GM21576 (cell line): ENCODE measurements around the gene SGPP1.
"Not testable (repeated sequence)": the region's sequence is repeated elsewhere in the genome, so short reads cannot be mapped to it uniquely, and the experiment has no call there.

Experiments used
- ATAC-seq: cut with Tn5 transposase; IDR thresholded peaks from one replicate; pipeline ENCODE4 v1.9.1; 2021; ENCODE audit warnings: mild to moderate bottlenecking, moderate library complexity; ENCODE audit not compliant: unreplicated experiment

The SGPP1 gene

DNA sequence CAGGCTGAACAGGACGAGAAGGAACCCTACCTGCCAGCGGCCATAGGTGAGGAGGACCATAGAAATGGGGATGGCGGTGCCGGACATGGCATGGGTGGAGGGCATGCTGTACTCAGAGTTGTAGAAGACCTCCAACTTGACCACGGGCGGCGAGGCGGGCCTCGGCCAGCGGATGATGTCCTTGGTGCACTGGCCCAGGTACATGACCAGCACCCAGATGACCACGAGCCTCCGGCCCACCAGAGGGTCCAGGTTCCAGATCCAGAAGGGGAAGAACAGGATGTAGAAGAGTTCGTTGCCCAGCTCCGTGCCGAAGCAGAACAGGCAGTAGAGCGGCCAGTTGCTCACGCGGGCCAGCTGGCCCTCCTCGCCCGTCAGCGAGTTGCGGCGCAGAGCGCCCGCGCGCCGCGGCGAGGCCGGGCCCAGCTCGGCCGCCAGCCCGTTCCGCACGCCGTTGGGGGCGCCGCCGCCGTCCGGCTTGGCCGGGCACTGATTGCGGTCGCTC lies 582 bp downstream of the SGPP1 start:
- ATAC-seq, result peak; percentile 35

DNA sequence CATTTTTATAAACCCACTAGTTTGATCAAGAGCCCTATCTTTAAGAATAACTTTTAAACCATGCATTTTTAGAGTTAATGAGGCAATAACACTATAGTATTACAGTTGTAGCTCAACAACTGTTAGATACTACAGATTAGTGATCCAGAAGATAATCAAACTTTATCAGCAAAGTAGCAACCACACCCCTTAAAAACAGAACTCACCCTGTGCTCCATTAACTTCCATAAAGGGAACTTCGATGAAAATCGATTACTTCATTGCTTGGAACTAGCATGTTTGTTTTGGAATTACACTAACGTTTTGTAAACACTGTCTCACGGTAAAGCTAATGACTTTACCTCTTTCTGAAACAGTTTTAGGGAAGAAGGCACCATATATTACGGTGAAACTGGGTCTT lies 1.4 kb downstream of the SGPP1 start:
- no peak for ATAC-seq

GRCh38 chr14:63725786-63726460 lies 1.9 kb downstream of the SGPP1 start:
- ATAC-seq, result no peak

GRCh38 chr14:63717702-63718101 lies 10.2 kb downstream of the SGPP1 start:
- ATAC-seq, result no peak

DNA sequence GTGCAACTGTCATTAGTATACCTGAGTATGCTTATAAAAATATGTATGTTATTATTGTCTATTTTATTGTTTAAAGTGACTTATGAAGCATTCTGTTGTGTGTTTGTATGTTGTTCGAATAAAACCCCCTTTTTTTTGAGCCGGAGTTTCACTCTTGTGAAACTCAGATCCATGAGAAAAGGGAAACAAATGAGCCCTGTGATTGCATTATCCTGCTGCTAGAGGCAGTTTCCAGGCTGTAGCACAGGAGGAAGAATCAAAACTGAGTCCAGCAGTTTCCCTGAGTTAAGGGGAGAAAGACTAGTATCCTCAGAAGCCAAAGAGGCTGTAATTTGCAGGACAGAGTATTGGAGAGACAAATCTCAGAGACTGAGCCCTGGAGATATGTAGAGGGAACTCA lies 12.5 kb downstream of the SGPP1 start:
- ATAC-seq, result no peak

DNA sequence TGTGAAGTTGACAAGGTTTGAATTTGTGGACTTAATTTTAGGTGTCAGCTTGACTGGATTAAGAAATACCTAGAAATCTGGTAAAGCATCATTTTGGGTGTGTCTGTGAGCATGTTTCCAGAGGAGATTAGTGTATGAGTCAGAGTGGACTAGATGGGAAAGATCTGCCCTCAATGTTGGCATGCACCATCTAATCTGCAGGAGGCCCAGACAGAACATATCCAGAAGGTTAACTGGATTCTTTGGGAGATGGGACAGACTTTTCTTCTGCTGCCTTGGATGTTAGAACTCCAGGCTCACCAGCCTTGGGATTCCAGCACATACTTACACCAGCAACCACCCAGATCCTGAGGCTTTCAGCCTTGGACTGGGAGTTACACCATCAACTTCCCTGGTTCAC lies 14.1 kb downstream of the SGPP1 start:
- ATAC-seq, result no peak

GRCh38 chr14:63713058-63713457 lies 14.8 kb downstream of the SGPP1 start:
- no peak for ATAC-seq

DNA sequence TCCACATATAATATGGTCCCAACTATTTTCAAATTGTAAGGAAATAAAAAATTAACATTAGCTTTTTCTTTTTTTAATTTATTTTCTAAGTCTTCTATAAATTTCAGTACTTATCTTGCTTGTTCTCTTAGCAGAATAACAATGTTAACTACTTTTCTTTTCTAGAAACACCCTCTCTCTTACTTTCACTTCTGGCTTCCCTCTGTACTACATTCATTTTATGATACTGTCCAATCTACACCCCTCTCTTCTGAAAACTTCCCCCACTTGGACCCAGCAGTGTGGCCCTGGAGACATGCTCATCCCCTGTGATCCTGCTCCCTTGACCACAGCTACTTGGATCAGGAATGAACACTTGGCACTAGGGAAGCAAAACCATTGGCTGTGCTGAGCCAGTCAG lies 15.7 kb downstream of the SGPP1 start:
- no peak for ATAC-seq

DNA sequence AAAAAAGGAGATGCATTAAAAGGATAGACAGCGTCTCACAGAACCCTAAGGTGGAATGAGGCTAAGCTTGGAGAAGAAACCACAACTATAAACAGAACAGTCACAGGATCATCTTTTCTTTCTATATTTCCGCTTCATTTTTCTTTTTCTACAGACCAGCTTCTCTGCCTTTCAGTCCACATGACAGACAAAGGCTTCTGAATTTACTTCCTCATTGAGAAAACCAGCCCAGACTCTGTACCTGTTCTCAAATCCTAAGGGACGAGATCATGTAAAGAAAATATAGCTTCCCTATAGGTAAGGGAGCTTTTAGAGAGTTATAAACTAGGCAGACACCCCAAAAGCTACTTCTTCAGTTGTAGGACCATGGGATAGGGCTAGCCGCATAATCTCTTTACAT lies 17.4 kb downstream of the SGPP1 start:
- no peak for ATAC-seq

DNA sequence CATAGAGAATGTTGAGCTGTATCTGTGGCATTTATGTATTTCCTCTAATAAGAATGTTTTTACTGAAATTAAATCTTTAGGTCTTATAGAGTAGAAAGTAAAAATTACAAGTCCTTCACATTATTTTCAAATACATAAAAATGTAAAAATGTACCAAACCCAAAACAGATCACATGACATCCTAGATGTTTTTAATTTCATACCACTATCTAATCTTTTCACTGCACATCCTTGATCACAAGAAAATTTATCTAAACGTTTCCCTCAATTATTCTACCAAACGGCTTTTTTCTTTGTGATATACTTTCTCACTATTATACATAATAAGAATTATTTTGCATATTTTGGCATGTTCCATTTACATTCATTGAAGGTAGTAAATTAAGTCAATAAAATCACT lies 18.3 kb downstream of the SGPP1 start:
- ATAC-seq, result no peak

- no peak for ATAC-seq
Measured at GRCh38 chr14:63707216-63707615, 20.6 kb downstream of the SGPP1 start.

GRCh38 chr14:63705561-63706070 lies 22.2 kb downstream of the SGPP1 start:
- ATAC-seq, result peak; percentile 45

GRCh38 chr14:63702530-63702929 lies 25.3 kb downstream of the SGPP1 start:
- not testable (repeated sequence) for ATAC-seq

DNA sequence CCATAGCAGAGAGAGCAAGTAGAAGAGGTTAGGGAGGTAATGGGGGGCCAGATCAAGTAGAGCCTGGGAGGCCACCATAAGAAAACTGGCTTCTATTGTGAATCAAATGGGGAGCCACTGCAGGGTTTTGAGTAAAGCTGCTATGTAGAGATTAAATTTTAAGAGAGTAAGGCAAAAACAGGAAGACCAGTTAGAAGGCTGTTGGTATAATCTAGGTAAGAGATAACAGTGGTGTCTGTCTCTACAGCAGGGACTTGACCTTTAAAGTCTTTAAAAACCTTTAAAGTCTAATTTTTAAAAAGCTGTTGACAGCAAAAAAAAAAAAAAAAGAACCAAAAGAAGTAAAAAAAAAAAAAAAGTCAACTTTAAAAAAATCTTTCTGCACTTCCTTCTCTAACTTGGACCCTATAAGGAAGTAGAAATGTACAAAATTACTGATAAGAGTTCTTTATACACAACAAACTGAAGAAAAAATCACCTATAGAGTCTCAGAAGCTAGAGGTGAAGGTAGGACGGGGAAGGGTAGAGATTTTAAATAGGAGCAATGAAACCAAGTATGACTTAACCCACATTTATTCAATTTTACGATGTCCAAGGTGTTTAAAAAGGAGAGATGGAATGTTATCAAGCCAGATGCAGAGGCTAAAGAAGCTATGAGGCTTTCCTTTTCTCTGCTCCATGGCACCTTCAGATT lies 26.1 kb downstream of the SGPP1 start:
- no peak for ATAC-seq

DNA sequence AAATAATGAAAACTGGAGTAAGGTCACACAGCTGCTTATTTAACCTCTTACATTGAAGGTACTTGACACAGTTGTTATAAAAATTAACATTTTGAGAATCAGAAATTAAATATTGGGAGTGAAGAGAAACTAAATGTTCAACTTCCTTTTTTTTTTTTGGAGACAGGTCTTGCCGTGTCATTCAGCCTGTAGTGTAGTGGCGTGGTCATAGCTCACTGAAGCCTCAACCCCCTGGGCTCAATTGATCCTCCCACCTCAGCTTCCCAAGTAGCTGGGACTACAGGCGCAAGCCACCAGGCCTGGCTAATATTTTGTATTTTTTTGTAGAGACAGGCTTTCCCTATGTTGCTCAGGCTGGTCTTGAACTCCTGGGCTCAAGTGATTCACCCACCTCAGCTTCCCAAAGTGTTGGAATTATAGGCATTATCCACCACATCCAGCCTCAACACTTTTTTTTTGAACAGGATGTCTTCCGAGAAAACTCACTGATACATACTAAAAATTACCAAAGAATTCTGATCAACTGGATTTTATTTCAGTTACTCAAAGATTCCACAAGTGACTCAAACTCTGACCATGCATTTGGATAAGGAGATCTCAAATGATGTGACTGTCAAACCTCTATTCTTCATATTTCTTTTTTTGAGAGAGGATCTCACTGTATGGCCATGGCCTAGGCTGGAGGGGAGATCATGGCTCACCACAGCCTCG lies 35.4 kb downstream of the SGPP1 start:
- ATAC-seq, result no peak

DNA sequence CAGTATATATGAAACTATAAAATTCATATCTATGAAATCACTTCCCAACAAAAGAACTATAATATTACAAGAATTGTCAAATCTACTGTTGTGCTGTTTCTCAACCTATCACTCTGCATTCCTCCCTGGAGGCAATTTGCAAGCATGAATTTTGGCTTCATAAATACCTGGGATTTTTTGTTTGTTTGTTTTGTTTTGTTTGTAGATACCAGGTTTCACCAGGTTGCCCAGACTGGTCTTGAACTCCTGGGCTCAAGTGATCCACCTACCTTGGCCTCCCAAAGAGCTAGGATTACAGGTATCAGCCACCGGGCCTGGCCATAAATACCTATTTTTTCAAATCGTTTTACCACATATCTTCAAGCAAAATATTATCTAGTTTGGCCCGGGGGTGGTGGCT lies 38.7 kb downstream of the SGPP1 start:
- ATAC-seq, result no peak

GRCh38 chr14:63686926-63687325 lies 40.9 kb downstream of the SGPP1 start:
- no peak for ATAC-seq

GRCh38 chr14:63685401-63685800 lies 42.5 kb downstream of the SGPP1 start:
- ATAC-seq, result no peak

- no peak for ATAC-seq
Measured at GRCh38 chr14:63682727-63683593, 44.9 kb downstream of the SGPP1 start.

DNA sequence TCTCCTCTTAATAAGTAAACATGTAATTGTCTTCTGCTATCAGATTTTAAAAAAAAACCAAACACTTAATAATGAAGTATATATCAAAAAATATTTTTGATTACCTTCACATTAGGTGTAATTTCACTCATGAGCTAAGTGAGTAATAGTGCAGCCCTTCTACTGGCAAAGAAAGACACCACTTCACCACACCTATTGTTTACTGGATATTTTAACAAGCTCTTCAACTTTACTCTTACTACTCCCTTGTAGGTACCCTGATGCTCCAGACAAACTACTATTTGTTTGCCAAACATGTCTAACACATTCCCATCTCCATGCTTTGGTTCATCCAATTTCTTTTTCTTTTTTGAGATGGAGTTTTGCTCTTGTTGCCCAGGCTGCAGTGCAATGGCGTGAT lies 49.3 kb downstream of the SGPP1 start:
- no peak for ATAC-seq

DNA sequence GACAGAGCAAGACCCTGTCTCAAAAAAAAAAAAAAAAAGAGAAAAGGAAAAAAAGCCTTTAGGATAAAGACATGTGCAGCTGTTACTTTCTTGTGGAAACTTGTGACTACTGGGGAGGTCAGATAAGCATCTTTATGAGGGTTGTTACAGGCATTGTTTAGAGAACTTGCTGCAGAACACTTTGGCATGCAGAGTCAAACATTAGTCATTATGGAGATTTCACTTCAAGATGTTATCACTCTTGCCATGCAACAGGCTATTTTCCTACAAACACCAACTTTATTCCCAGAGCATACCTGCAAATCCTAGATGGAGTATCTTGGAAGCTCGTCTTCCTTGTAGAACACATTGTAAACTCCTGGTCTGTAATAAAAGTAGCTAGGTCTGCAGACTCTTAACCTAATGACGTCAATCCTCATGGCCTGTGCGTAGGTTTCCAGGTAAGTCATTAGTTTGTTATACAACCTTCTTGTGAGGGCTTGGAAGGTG lies 49.9 kb downstream of the SGPP1 start:
- no peak for ATAC-seq
